SK-N-SH (cell line): ENCODE results near the gene CUL9. TPM values are rescaled to one million over a fixed set of nuclear protein-coding genes. Genes with fewer than 3 reads are reported as not detected.

Experiments used
- polyA plus RNA-seq, 3 experiments: library from polyadenylated mRNA; depleted of rRNA; stranded (reverse); fragments of >200 nt; gene quantifications; 2 replicates each; pipeline ENCODE4 v1.2.3, GENCODE V29; 2012

Gene CUL9
- polyA plus RNA-seq, 1 of the 3 experiments (the other 2 are of a cell fraction): 37.7 TPM

Other genes with a start within 250 kb of the CUL9 start
- gene GNMT, start 221.4 kb upstream of the CUL9 start, polyA plus RNA-seq (2012; rRNA removed): 1.4 and 2.0 TPM in 2 replicates
- gene PEX6, start 203.0 kb upstream of the CUL9 start, polyA plus RNA-seq (2012; rRNA removed): 12.5 and 15.3 TPM in 2 replicates
- 37.6 and 38.6 TPM in 2 replicates for gene PPP2R5D, start 197.6 kb upstream of the CUL9 start, polyA plus RNA-seq (2012; rRNA removed)
- gene MEA1, start 168.2 kb upstream of the CUL9 start, polyA plus RNA-seq (2012; rRNA removed): 160 and 171 TPM in 2 replicates
- gene KLHDC3, start 167.9 kb upstream of the CUL9 start, polyA plus RNA-seq (2012; rRNA removed): 59.1 and 74.1 TPM in 2 replicates
- gene RRP36, start 160.6 kb upstream of the CUL9 start, polyA plus RNA-seq (2012; rRNA removed): 60.5 and 64.8 TPM in 2 replicates
- gene CUL7, start 128.3 kb upstream of the CUL9 start, polyA plus RNA-seq (2012; rRNA removed): 46.9 and 59.6 TPM in 2 replicates
- 43.0 and 64.7 TPM in 2 replicates for gene MRPL2, start 122.8 kb upstream of the CUL9 start, polyA plus RNA-seq (2012; rRNA removed)
- 17.5 and 22.0 TPM in 2 replicates for gene KLC4, start 122.6 kb upstream of the CUL9 start, polyA plus RNA-seq (2012; rRNA removed)
- gene PTK7, start 105.9 kb upstream of the CUL9 start, polyA plus RNA-seq (2012; rRNA removed): 93.7 and 105 TPM in 2 replicates
- gene SRF, start 10.9 kb upstream of the CUL9 start, polyA plus RNA-seq (2012; rRNA removed): 31.7 and 33.8 TPM in 2 replicates
- gene DNPH1, start 47.3 kb downstream of the CUL9 start, polyA plus RNA-seq (2012; rRNA removed): 263 and 287 TPM in 2 replicates
- gene TTBK1, start 61.3 kb downstream of the CUL9 start, polyA plus RNA-seq (2012; rRNA removed): 0.91 and 0.94 TPM in 2 replicates
- not detected in 2 replicates for gene SLC22A7, start 116.1 kb downstream of the CUL9 start, polyA plus RNA-seq (2012; rRNA removed)
- gene CRIP3, start 126.6 kb downstream of the CUL9 start, polyA plus RNA-seq (2012; rRNA removed): 0.11 TPM in 1 of 2 replicates, not detected in the other
- gene ZNF318, start 187.5 kb downstream of the CUL9 start, polyA plus RNA-seq (2012; rRNA removed): 6.3 and 7.8 TPM in 2 replicates
- 21.5 and 28.3 TPM in 2 replicates for gene ABCC10, start 245.3 kb downstream of the CUL9 start, polyA plus RNA-seq (2012; rRNA removed)